Fibroblast of lung (primary cell): Measurements from ENCODE around the gene KLRF2. TPM values are rescaled to one million over a fixed set of nuclear protein-coding genes. Genes with fewer than 3 reads are reported as not detected.
A peak's percentile ranks its signal among the peaks of the same experiment; 100 is the strongest.

Experiments used
- DNase-seq, 2 donors: peaks; one replicate each; pipeline versions ENCODE4 v3.0.0 to v3.0.0-alpha.2; 2010; ENCODE audit warnings: low read depth in 2 of 2
- H2AFZ ChIP-seq: 2 replicates; pipeline ENCODE4 v1.5.1; 2012; ENCODE audit warnings: low read length, control low read depth, inconsistent platforms
- H3K27ac ChIP-seq: 2 replicates; pipeline ENCODE4 v1.5.1; 2011; ENCODE audit warnings: low read length, control low read depth; ENCODE audit not compliant: insufficient read depth
- H3K27me3 ChIP-seq: 2 replicates; pipeline ENCODE4 v1.5.1; 2011; ENCODE audit warnings: mild to moderate bottlenecking, low read length; ENCODE audit not compliant: control insufficient read depth, insufficient read depth
- H3K36me3 ChIP-seq: 2 replicates; pipeline ENCODE4 v1.5.1; 2011; ENCODE audit warnings: low read length; ENCODE audit not compliant: control insufficient read depth, insufficient read depth
- H3K4me1 ChIP-seq: 2 replicates; pipeline ENCODE4 v1.5.1; 2011; ENCODE audit warnings: low read length; ENCODE audit not compliant: control insufficient read depth, insufficient read depth; ENCODE audit errors: extremely low read depth
- H3K4me2 ChIP-seq: 2 replicates; pipeline ENCODE4 v1.5.1; 2011; ENCODE audit warnings: low read length, control low read depth; ENCODE audit not compliant: insufficient read depth; ENCODE audit errors: extremely low read depth
- H3K4me3 ChIP-seq, 4 experiments: fragments of 200-600 bp in 1 of 4; sonication (generic) in 1 of 4; replicated peaks in 1 of 4; 2 replicates each; pipeline ENCODE4 v1.5.1; 2011 to 2016; ENCODE audit warnings: low read length in 4 of 4, low read depth in 3 of 4, mild to moderate bottlenecking in 3 of 4, control low read depth in 2 of 4, inconsistent platforms in 1 of 4, mixed read lengths in 1 of 4; ENCODE audit not compliant: insufficient read depth in 1 of 4; ENCODE audit errors: control extremely low read depth in 1 of 4
- H3K79me2 ChIP-seq: 2 replicates; pipeline ENCODE4 v1.5.1; 2012; ENCODE audit warnings: mild to moderate bottlenecking, low read length, inconsistent platforms; ENCODE audit not compliant: control insufficient read depth, insufficient read depth
- H3K9ac ChIP-seq: 2 replicates; pipeline ENCODE4 v1.5.1; 2011; ENCODE audit warnings: mild to moderate bottlenecking, low read length, control low read depth; ENCODE audit not compliant: insufficient read depth
- H3K9me3 ChIP-seq: 2 replicates; pipeline ENCODE4 v1.5.1; 2012; ENCODE audit warnings: low read depth, low read length; ENCODE audit not compliant: control insufficient read depth, insufficient read depth
- H4K20me1 ChIP-seq: 2 replicates; pipeline ENCODE4 v1.5.1; 2011; ENCODE audit warnings: low read length; ENCODE audit not compliant: control insufficient read depth, insufficient read depth; ENCODE audit errors: extremely low read depth
- CTCF ChIP-seq, 2 donors: IDR thresholded peaks in 1 of 2; conservative IDR thresholded peaks in 1 of 2; 1 replicate in 1 of 2; 2 replicates in 1 of 2; pipeline ENCODE4 v1.5.1; 2011 to 2012; ENCODE audit warnings: low read length in 2 of 2, control low read depth in 1 of 2, inconsistent platforms in 1 of 2, low read depth in 1 of 2, mild to moderate bottlenecking in 1 of 2
- EZH2 ChIP-seq: IDR thresholded peaks from 2 replicates; pipeline ENCODE4 v1.5.1; 2012; ENCODE audit warnings: low read length, control low read depth, mild to moderate bottlenecking; ENCODE audit errors: missing control alignments
- polyA plus RNA-seq, 2 donors: library from polyadenylated mRNA; depleted of rRNA in 1 of 2; stranded (reverse) in 1 of 2; unstranded in 1 of 2; fragments of >200 nt; gene quantifications; 2 replicates each; pipeline ENCODE4 v1.2.1, GENCODE V29; 2011 to 2012; ENCODE audit warnings: missing spikeins in 1 of 2
- total RNA-seq: library from RNA; depleted of rRNA; stranded (reverse); fragments of >200 nt; gene quantifications from 2 replicates; pipeline ENCODE4 v1.2.1, GENCODE V29; 2014

KLRF2 gene
- total and polyA plus RNA-seq, 2 donors (not counting 1 experiment from before 2014, with no cell fraction given), result not detected

GRCh38 chr12:9880532-9881078 is 684 bp upstream of the KLRF2 start:
- no peak for DNase-seq
- TF ChIP-seq CTCF (conservative IDR thresholded peaks at IDR 0.05 in 1 of 2, IDR thresholded peaks at IDR 0.05 in 1 of 2; ENCODE audit: low read depth in 1 of 2, low read length in 2 of 2) (no peak), EZH2 (no peak)

GRCh38 chr12:9881988-9882387 is 699 bp downstream of the KLRF2 start:
- Histone ChIP-seq H3K4me2 (no peak overlapping the region), H3K27me3 (no peaks in the 10 kb centered on the region), H3K9ac (no peak overlapping the region), H4K20me1 (no peaks in the 10 kb centered on the region), H3K9me3 (no peaks in the 10 kb centered on the region), H3K36me3 (no peaks in the 10 kb centered on the region), H2AFZ (no peak overlapping the region), H3K4me1 (no peaks in the 10 kb centered on the region), H3K79me2 (no peaks in the 10 kb centered on the region), H3K4me3 (no peak overlapping the region), H3K27ac (no peak overlapping the region)
- no peak for TF ChIP-seq EZH2
- TF ChIP-seq CTCF (conservative IDR thresholded peaks at IDR 0.05 in 1 of 2, IDR thresholded peaks at IDR 0.05 in 1 of 2; ENCODE audit: low read depth in 1 of 2, low read length in 2 of 2), result no peak
- DNase-seq, result no peak

More at GRCh38 chr12:9880532-9881078, 684 bp upstream of the KLRF2 start:
- H2AFZ ChIP-seq, result no peak overlapping the region
- H3K9ac ChIP-seq, result no peak overlapping the region
- no peaks in the 10 kb centered on the region for H3K4me1 ChIP-seq
- H3K36me3 ChIP-seq, result no peaks in the 10 kb centered on the region
- H3K79me2 ChIP-seq, result no peaks in the 10 kb centered on the region
- no peak overlapping the region for H3K4me3 ChIP-seq
- H3K4me2 ChIP-seq, result no peak overlapping the region
- no peaks in the 10 kb centered on the region for H3K9me3 ChIP-seq
- H3K27ac ChIP-seq, result no peak overlapping the region
- H3K27me3 ChIP-seq, result no peaks in the 10 kb centered on the region
- H4K20me1 ChIP-seq, result no peaks in the 10 kb centered on the region

GRCh38 chr12:9883175-9883574 is 1.9 kb downstream of the KLRF2 start:
- no peaks in the 10 kb centered on the region for H3K79me2 ChIP-seq

More at GRCh38 chr12:9883175-9883574, 1.9 kb downstream of the KLRF2 start:
- H3K9me3 ChIP-seq, result no peaks in the 10 kb centered on the region
- H3K9ac ChIP-seq, result no peak overlapping the region
- no peaks in the 10 kb centered on the region for H3K27me3 ChIP-seq
- H3K4me2 ChIP-seq, result no peak overlapping the region
- H2AFZ ChIP-seq, result no peak overlapping the region
- no peaks in the 10 kb centered on the region for H3K4me1 ChIP-seq
- DNase-seq, result peak in 1 of 2 donors; percentile 13
- no peaks in the 10 kb centered on the region for H3K36me3 ChIP-seq
- no peaks in the 10 kb centered on the region for H4K20me1 ChIP-seq
- no peak overlapping the region for H3K27ac ChIP-seq
- TF ChIP-seq EZH2, result no peak
- no peak for TF ChIP-seq CTCF (conservative IDR thresholded peaks at IDR 0.05 in 1 of 2, IDR thresholded peaks at IDR 0.05 in 1 of 2; ENCODE audit: low read depth in 1 of 2, low read length in 2 of 2)
- no peak overlapping the region for H3K4me3 ChIP-seq
